HEK293 (cell line): ENCODE results near the gene GTF2A1L.

Experiments used
- CTCF ChIA-PET: fragments of 350-600 bp; formaldehyde crosslinking; extraction: SDS; loops from one replicate; lab custom pipeline; 2021; ENCODE audit warnings: antibody characterized with exemption; lab: Yijun Ruan, JAX
- POLR2A ChIA-PET: fragments of 300-600 bp; formaldehyde crosslinking; extraction: SDS; loops from one replicate; lab custom pipeline; 2020; ENCODE audit warnings: antibody characterized with exemption, inconsistent platforms; lab: Yijun Ruan, JAX
- H3K27ac ChIP-seq: fragments of 200-500 bp; sonication (Bioruptor generic); 2 replicates; pipeline ENCODE4 v1.5.1; 2014; ENCODE audit warnings: low read depth, low read length, control low read depth, inconsistent platforms; ENCODE audit errors: extremely low read depth
- H3K36me3 ChIP-seq, 2 experiments: fragments of 200-500 bp in 1 of 2; sonication (Bioruptor generic) in 1 of 2; 1 replicate in 1 of 2; 2 replicates in 1 of 2; pipeline ENCODE4 v1.5.1; 2014 to 2017; ENCODE audit warnings: inconsistent platforms in 2 of 2, low read length in 2 of 2; ENCODE audit not compliant: control insufficient read depth in 2 of 2, insufficient read depth in 1 of 2
- H3K4me1 ChIP-seq: fragments of 200-500 bp; sonication (Bioruptor generic); 2 replicates; pipeline ENCODE4 v1.5.1; 2014; ENCODE audit warnings: mild to moderate bottlenecking, low read length, inconsistent platforms; ENCODE audit not compliant: control insufficient read depth, insufficient read depth
- H3K4me3 ChIP-seq: 2 replicates; pipeline ENCODE4 v1.5.1; 2011; ENCODE audit warnings: low read depth, mild to moderate bottlenecking, control low read depth, low read length, moderate library complexity
- H3K9me3 ChIP-seq: fragments of 200-500 bp; sonication (Bioruptor generic); 2 replicates; pipeline ENCODE4 v1.5.1; 2014; ENCODE audit warnings: low read depth, low read length, inconsistent platforms; ENCODE audit not compliant: control insufficient read depth, insufficient read depth
- REPIN1 ChIP-seq: fragments of 450-650 bp; formaldehyde crosslinking; IDR thresholded peaks from 2 replicates; pipeline ENCODE4 v1.5.1; 2017; ENCODE audit warnings: missing biosample characterization, missing genetic modification characterization, low read depth
- SCRT2 ChIP-seq: fragments of 450-650 bp; formaldehyde crosslinking; IDR thresholded peaks from 2 replicates; pipeline ENCODE4 v1.5.1; 2016; ENCODE audit warnings: missing biosample characterization, missing genetic modification characterization
- SP3 ChIP-seq: fragments of 450-650 bp; formaldehyde crosslinking; IDR thresholded peaks from 2 replicates; pipeline ENCODE4 v1.5.1; 2016; ENCODE audit warnings: missing biosample characterization, missing genetic modification characterization
- ZBTB8A ChIP-seq: fragments of 450-650 bp; formaldehyde crosslinking; IDR thresholded peaks from 2 replicates; pipeline ENCODE4 v1.5.1; 2016; ENCODE audit warnings: missing biosample characterization, missing genetic modification characterization
- ZNF140 ChIP-seq: fragments of 450-650 bp; formaldehyde crosslinking; IDR thresholded peaks from 2 replicates; pipeline ENCODE4 v1.5.1; 2016; ENCODE audit warnings: missing biosample characterization, missing genetic modification characterization
- ZNF223 ChIP-seq: fragments of 450-650 bp; formaldehyde crosslinking; IDR thresholded peaks from 2 replicates; pipeline ENCODE4 v1.5.1; 2016; ENCODE audit warnings: missing biosample characterization, missing genetic modification characterization
- ZNF23 ChIP-seq: fragments of 450-650 bp; formaldehyde crosslinking; IDR thresholded peaks from 2 replicates; pipeline ENCODE4 v1.5.1; 2016; ENCODE audit warnings: missing biosample characterization, missing genetic modification characterization, borderline replicate concordance
- ZNF266 ChIP-seq: fragments of 450-650 bp; formaldehyde crosslinking; IDR thresholded peaks from 2 replicates; pipeline ENCODE4 v1.5.1; 2016; ENCODE audit warnings: missing biosample characterization, missing genetic modification characterization, low read depth
- ZNF274 ChIP-seq, 2 experiments: fragments of 200-500 bp in 1 of 2; fragments of 450-650 bp in 1 of 2; sonication (Bioruptor generic) in 1 of 2; formaldehyde crosslinking in 1 of 2; IDR thresholded peaks; 2 replicates each; pipeline versions ENCODE4 v1.5.1 to v1.6.1; 2014 to 2016; ENCODE audit warnings: borderline replicate concordance in 1 of 2, inconsistent platforms in 1 of 2, low read length in 1 of 2, missing biosample characterization in 1 of 2, missing genetic modification characterization in 1 of 2
- ZNF394 ChIP-seq: fragments of 450-650 bp; formaldehyde crosslinking; IDR thresholded peaks from 2 replicates; pipeline ENCODE4 v1.5.1; 2016; ENCODE audit warnings: missing biosample characterization, missing genetic modification characterization, mild to moderate bottlenecking, moderate library complexity, borderline replicate concordance
- ZNF426 ChIP-seq: fragments of 450-650 bp; formaldehyde crosslinking; IDR thresholded peaks from 2 replicates; pipeline ENCODE4 v1.5.1; 2017; ENCODE audit warnings: missing biosample characterization, missing genetic modification characterization, mild to moderate bottlenecking, inconsistent platforms, moderate library complexity
- ZNF433 ChIP-seq: fragments of 450-650 bp; formaldehyde crosslinking; IDR thresholded peaks from 2 replicates; pipeline ENCODE4 v1.5.1; 2016; ENCODE audit warnings: missing biosample characterization, missing genetic modification characterization, low read depth
- ZNF510 ChIP-seq: fragments of 450-650 bp; formaldehyde crosslinking; IDR thresholded peaks from 2 replicates; pipeline ENCODE4 v1.5.1; 2018; ENCODE audit warnings: mild to moderate bottlenecking, missing genetic modification characterization, missing biosample characterization; ENCODE audit not compliant: insufficient replicate concordance
- ZNF555 ChIP-seq: fragments of 450-650 bp; formaldehyde crosslinking; conservative IDR thresholded peaks from 2 replicates; pipeline ENCODE4 v1.5.1; 2017; ENCODE audit warnings: missing biosample characterization, mild to moderate bottlenecking, missing genetic modification characterization, inconsistent platforms
- ZNF623 ChIP-seq: fragments of 450-650 bp; formaldehyde crosslinking; IDR thresholded peaks from 2 replicates; pipeline ENCODE4 v1.5.1; 2016; ENCODE audit warnings: missing biosample characterization, missing genetic modification characterization
- ZNF629 ChIP-seq: fragments of 450-650 bp; formaldehyde crosslinking; IDR thresholded peaks from 2 replicates; pipeline ENCODE4 v1.5.1; 2017; ENCODE audit warnings: missing biosample characterization, missing genetic modification characterization
- ZNF654 ChIP-seq: fragments of 450-650 bp; formaldehyde crosslinking; IDR thresholded peaks from 2 replicates; pipeline ENCODE4 v1.5.1; 2016; ENCODE audit warnings: low read depth, missing biosample characterization, missing genetic modification characterization
- ZNF791 ChIP-seq: fragments of 450-650 bp; formaldehyde crosslinking; IDR thresholded peaks from 2 replicates; pipeline ENCODE4 v1.5.1; 2016; ENCODE audit warnings: missing biosample characterization, missing genetic modification characterization
- ZNF843 ChIP-seq: fragments of 450-650 bp; formaldehyde crosslinking; IDR thresholded peaks from 2 replicates; pipeline ENCODE4 v1.5.1; 2016; ENCODE audit warnings: missing biosample characterization, missing genetic modification characterization
- TF ChIP-seq, protein P1 (sequence below): fragments of 450-650 bp; formaldehyde crosslinking; IDR thresholded peaks from 2 replicates; pipeline ENCODE4 v1.5.1; 2016; ENCODE audit warnings: missing biosample characterization, missing genetic modification characterization, borderline replicate concordance
- TF ChIP-seq, protein P2 (sequence below): fragments of 450-650 bp; formaldehyde crosslinking; IDR thresholded peaks from 2 replicates; pipeline ENCODE4 v1.5.1; 2016; ENCODE audit warnings: missing biosample characterization, missing genetic modification characterization
- TF ChIP-seq, protein P3 (sequence below): fragments of 450-650 bp; formaldehyde crosslinking; IDR thresholded peaks from 2 replicates; pipeline ENCODE4 v1.5.1; 2016; ENCODE audit warnings: missing biosample characterization, missing genetic modification characterization
- TF ChIP-seq, protein P4 (sequence below): fragments of 450-650 bp; formaldehyde crosslinking; conservative IDR thresholded peaks from 2 replicates; pipeline ENCODE4 v1.5.1; 2016; ENCODE audit warnings: low read depth, missing biosample characterization, missing genetic modification characterization

Gene GTF2A1L

DNA sequence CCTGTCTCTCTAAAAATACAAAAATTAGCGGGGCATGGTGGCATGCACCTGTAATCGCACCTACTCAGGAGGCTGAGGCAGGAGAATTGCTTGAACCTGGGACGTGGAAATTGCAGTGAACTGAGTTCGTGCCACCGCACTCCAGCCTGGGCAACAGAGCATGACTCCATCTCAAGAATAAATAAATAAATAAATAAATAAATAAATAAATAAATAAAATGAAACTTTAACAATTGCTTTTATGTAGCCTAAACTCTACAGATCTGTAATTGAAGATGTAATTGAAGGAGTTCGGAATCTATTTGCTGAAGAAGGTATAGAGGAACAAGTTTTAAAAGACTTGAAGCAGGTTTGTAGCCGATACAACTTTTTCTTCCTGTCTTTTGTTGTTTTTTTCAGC, 2.9 kb downstream of the GTF2A1L start:
- no peaks in the 10 kb centered on the region for H3K4me1 ChIP-seq
- no peaks in the 10 kb centered on the region for H3K9me3 ChIP-seq
- no peak overlapping the region for H3K27ac ChIP-seq
- ChIA-PET POLR2A (no interaction called here), CTCF (no interaction called here)
- no peaks in the 10 kb centered on the region for H3K36me3 ChIP-seq
- no peak overlapping the region for H3K4me3 ChIP-seq
- TF ChIP-seq ZNF843 (tag by site-specific recombination): no peak
- TF ChIP-seq ZNF433 (tag by site-specific recombination): 0 out of 2 replicates have a peak, but pooled peaks have one; percentile 40
- TF ChIP-seq REPIN1 (tag by site-specific recombination): no peak
- no peak for TF ChIP-seq SCRT2 (tag by site-specific recombination)
- no peak for TF ChIP-seq ZNF629 (tag by site-specific recombination)
- 0 out of 2 replicates have a peak, but pooled peaks have one; percentile 53 for TF ChIP-seq ZNF791 (tag by site-specific recombination)
- peak; percentile 67 for TF ChIP-seq ZNF555 (tag by site-specific recombination)
- peak; percentile 11; the same call in 1 of the 2 replicates for TF ChIP-seq ZNF654 (tag by site-specific recombination)
- no peak for TF ChIP-seq ZNF274 (IDR thresholded peaks at IDR 0.05; ENCODE audit: low read length)
- TF ChIP-seq ZNF274 (tag by site-specific recombination; IDR thresholded peaks at IDR 0.05; ENCODE audit: borderline replicate concordance): no peak
- TF ChIP-seq ZNF223 (tag by site-specific recombination): no peak
- TF ChIP-seq SP3 (tag by site-specific recombination): no peak
- TF ChIP-seq ZNF510 (tag by site-specific recombination): peak; percentile 27
- peak; percentile 78 for TF ChIP-seq ZNF140 (tag by site-specific recombination)
- TF ChIP-seq ZNF426 (tag by site-specific recombination): peak; percentile 67
- peak; percentile 69; the same call in 1 of the 2 replicates for TF ChIP-seq ZNF266 (tag by site-specific recombination)
- peak; percentile 44; the same call in 1 of the 2 replicates for TF ChIP-seq ZNF623
- TF ChIP-seq, protein P1, sequence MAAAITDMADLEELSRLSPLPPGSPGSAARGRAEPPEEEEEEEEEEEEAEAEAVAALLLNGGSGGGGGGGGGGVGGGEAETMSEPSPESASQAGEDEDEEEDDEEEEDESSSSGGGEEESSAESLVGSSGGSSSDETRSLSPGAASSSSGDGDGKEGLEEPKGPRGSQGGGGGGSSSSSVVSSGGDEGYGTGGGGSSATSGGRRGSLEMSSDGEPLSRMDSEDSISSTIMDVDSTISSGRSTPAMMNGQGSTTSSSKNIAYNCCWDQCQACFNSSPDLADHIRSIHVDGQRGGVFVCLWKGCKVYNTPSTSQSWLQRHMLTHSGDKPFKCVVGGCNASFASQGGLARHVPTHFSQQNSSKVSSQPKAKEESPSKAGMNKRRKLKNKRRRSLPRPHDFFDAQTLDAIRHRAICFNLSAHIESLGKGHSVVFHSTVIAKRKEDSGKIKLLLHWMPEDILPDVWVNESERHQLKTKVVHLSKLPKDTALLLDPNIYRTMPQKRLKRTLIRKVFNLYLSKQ (tag by site-specific recombination): 0 out of 2 replicates have a peak, but pooled peaks have one; percentile 24
- TF ChIP-seq, protein P2, sequence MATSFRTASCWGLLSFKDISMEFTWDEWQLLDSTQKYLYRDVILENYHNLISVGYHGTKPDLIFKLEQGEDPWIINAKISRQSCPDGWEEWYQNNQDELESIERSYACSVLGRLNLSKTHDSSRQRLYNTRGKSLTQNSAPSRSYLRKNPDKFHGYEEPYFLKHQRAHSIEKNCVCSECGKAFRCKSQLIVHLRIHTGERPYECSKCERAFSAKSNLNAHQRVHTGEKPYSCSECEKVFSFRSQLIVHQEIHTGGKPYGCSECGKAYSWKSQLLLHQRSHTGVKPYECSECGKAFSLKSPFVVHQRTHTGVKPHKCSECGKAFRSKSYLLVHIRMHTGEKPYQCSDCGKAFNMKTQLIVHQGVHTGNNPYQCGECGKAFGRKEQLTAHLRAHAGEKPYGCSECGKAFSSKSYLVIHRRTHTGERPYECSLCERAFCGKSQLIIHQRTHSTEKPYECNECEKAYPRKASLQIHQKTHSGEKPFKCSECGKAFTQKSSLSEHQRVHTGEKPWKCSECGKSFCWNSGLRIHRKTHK (tag by site-specific recombination): no peak
- TF ChIP-seq ZNF394 (tag by site-specific recombination): peak; percentile 83; the same call in 1 of the 2 replicates
- peak; percentile 64 for TF ChIP-seq ZBTB8A (tag by site-specific recombination)
- TF ChIP-seq, protein P3, sequence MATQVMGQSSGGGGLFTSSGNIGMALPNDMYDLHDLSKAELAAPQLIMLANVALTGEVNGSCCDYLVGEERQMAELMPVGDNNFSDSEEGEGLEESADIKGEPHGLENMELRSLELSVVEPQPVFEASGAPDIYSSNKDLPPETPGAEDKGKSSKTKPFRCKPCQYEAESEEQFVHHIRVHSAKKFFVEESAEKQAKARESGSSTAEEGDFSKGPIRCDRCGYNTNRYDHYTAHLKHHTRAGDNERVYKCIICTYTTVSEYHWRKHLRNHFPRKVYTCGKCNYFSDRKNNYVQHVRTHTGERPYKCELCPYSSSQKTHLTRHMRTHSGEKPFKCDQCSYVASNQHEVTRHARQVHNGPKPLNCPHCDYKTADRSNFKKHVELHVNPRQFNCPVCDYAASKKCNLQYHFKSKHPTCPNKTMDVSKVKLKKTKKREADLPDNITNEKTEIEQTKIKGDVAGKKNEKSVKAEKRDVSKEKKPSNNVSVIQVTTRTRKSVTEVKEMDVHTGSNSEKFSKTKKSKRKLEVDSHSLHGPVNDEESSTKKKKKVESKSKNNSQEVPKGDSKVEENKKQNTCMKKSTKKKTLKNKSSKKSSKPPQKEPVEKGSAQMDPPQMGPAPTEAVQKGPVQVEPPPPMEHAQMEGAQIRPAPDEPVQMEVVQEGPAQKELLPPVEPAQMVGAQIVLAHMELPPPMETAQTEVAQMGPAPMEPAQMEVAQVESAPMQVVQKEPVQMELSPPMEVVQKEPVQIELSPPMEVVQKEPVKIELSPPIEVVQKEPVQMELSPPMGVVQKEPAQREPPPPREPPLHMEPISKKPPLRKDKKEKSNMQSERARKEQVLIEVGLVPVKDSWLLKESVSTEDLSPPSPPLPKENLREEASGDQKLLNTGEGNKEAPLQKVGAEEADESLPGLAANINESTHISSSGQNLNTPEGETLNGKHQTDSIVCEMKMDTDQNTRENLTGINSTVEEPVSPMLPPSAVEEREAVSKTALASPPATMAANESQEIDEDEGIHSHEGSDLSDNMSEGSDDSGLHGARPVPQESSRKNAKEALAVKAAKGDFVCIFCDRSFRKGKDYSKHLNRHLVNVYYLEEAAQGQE (tag by site-specific recombination): peak; percentile 58
- no peak for TF ChIP-seq ZNF23
- TF ChIP-seq, protein P4, sequence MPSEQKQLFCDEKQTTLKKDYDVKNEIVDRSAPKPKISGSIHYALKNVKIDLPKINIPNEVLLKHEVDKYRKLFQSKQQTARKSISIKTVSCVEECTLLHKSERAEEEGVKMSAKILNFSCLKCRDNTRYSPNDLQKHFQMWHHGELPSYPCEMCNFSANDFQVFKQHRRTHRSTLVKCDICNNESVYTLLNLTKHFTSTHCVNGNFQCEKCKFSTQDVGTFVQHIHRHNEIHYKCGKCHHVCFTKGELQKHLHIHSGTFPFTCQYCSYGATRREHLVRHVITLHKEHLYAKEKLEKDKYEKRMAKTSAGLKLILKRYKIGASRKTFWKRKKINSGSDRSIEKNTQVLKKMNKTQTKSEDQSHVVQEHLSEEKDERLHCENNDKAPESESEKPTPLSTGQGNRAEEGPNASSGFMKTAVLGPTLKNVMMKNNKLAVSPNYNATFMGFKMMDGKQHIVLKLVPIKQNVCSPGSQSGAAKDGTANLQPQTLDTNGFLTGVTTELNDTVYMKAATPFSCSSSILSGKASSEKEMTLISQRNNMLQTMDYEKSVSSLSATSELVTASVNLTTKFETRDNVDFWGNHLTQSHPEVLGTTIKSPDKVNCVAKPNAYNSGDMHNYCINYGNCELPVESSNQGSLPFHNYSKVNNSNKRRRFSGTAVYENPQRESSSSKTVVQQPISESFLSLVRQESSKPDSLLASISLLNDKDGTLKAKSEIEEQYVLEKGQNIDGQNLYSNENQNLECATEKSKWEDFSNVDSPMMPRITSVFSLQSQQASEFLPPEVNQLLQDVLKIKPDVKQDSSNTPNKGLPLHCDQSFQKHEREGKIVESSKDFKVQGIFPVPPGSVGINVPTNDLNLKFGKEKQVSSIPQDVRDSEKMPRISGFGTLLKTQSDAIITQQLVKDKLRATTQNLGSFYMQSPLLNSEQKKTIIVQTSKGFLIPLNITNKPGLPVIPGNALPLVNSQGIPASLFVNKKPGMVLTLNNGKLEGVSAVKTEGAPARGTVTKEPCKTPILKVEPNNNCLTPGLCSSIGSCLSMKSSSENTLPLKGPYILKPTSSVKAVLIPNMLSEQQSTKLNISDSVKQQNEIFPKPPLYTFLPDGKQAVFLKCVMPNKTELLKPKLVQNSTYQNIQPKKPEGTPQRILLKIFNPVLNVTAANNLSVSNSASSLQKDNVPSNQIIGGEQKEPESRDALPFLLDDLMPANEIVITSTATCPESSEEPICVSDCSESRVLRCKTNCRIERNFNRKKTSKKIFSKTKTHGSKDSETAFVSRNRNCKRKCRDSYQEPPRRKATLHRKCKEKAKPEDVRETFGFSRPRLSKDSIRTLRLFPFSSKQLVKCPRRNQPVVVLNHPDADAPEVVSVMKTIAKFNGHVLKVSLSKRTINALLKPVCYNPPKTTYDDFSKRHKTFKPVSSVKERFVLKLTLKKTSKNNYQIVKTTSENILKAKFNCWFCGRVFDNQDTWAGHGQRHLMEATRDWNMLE (tag by site-specific recombination): peak; percentile 75
